Measurements from ENCODE around the gene KIF3C.

DNA sequence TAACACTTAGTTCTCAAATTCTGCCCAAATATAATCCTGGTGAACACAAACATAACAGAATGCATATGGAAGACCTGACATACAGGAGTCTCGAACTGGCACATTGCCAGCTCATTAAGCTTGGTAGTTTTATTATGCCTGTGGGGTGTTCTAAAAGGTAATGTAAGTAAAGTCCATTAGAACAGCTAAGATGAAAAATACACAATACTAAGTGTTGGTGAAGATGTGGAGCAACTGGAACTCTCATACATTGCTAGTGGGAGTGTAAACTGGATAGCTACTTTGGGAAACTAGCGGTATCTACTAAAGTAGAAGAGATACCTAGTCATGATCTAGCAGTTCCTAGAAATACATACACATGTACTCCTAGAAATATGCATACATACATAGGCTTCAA lies 27.3 kb upstream of the KIF3C start:
- TF ChIP-seq, protein P1, sequence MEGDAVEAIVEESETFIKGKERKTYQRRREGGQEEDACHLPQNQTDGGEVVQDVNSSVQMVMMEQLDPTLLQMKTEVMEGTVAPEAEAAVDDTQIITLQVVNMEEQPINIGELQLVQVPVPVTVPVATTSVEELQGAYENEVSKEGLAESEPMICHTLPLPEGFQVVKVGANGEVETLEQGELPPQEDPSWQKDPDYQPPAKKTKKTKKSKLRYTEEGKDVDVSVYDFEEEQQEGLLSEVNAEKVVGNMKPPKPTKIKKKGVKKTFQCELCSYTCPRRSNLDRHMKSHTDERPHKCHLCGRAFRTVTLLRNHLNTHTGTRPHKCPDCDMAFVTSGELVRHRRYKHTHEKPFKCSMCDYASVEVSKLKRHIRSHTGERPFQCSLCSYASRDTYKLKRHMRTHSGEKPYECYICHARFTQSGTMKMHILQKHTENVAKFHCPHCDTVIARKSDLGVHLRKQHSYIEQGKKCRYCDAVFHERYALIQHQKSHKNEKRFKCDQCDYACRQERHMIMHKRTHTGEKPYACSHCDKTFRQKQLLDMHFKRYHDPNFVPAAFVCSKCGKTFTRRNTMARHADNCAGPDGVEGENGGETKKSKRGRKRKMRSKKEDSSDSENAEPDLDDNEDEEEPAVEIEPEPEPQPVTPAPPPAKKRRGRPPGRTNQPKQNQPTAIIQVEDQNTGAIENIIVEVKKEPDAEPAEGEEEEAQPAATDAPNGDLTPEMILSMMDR (IDR thresholded peaks at IDR 0.05; ENCODE audit: poor library complexity, severe bottlenecking) = no peak
- TF ChIP-seq EZH2 (IDR thresholded peaks at IDR 0.05; ENCODE audit: borderline replicate concordance, insufficient read depth, low read length, poor library complexity, severe bottlenecking) (no peak), TAF1 (IDR thresholded peaks at IDR 0.05; ENCODE audit: low read depth) (no peak), EP300 (conservative IDR thresholded peaks at IDR 0.05; ENCODE audit: poor library complexity, severe bottlenecking) (no peak), RAD21 (conservative IDR thresholded peaks at IDR 0.05) (no peak), POLR2AphosphoS5 (IDR thresholded peaks at IDR 0.05) (no peak), SMC3 (conservative IDR thresholded peaks at IDR 0.05; ENCODE audit: poor library complexity) (no peak), MXI1 (conservative IDR thresholded peaks at IDR 0.05; ENCODE audit: poor library complexity, severe bottlenecking) (no peak)

Measured in neural cell (in vitro differentiated cells).